GM12872 (cell line): Measurements from ENCODE around the gene UNC79.

Source experiments
- CTCF ChIP-seq: IDR thresholded peaks from 3 replicates; pipeline ENCODE4 v1.5.1; 2011; ENCODE audit warnings: low read depth, mild to moderate bottlenecking, low read length, moderate library complexity; ENCODE audit not compliant: insufficient read depth

The UNC79 gene

GRCh38 chr14:93741556-93742230 is 311.0 kb downstream of the UNC79 start:
- TF ChIP-seq CTCF, result no peak

DNA sequence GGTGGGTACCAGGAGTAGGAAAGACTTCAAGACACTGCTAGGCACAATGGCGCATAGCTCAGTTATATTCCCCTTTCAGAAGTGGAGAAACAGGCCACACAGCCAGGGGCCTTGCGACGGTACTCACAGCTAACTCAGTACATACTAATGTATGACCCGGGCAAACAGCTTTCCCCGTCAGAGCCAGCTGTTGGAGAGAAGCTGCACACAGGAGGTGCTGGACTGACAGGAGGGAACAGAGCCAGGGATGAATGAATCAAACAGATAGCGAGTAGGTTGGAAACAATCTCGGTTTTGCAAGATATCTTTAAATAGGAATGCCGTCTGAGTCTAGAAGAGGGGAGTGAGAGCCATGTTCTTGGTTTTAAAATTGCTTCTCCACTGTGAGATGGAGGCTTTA is 312.0 kb downstream of the UNC79 start:
- TF ChIP-seq CTCF, result no peak

DNA sequence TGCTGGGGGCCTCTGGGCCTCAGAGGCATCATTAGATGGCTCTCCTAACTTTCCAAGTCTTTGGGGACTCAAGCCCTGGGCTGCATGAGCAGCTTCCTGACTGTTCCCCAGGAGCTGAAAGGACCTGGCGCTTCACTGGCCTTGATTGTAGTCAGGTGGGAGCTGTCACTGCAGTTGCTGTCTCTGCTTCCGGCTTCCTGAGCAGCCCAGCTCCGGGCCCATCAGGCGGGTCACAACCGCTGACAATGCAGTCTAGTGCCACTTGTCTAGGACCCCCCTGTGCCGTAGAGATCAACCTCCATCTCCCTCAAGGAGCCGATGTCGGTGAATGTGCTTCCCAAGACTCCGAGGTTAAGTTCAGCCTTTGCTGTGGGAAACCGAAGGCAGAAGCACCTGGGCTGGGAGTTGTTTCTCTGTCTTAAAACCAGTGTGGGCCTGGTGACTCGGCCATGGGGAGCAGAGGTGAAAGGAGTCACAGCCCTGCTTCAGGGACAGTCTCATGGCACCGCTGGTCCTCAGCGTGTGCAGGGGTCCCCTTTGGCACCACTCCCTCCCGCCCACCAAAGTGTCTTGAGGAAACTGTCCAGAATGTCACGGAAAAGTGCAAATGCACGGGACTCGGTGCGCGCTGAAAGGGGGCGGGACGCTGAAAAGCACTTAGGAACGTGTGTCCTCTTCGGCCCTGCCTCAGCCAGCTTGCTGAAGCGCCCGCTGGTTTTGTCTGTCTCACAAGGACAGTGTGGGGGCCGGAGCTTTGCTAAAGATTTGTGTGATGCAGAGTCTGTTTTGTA is 312.7 kb downstream of the UNC79 start:
- no peak for TF ChIP-seq CTCF

- no peak for TF ChIP-seq CTCF
Measured at GRCh38 chr14:93744176-93744575, 313.4 kb downstream of the UNC79 start.

GRCh38 chr14:93744876-93745275 is 314.1 kb downstream of the UNC79 start:
- no peak for TF ChIP-seq CTCF

- TF ChIP-seq CTCF, result no peak
Measured at GRCh38 chr14:93745603-93746273, 315.0 kb downstream of the UNC79 start.

DNA sequence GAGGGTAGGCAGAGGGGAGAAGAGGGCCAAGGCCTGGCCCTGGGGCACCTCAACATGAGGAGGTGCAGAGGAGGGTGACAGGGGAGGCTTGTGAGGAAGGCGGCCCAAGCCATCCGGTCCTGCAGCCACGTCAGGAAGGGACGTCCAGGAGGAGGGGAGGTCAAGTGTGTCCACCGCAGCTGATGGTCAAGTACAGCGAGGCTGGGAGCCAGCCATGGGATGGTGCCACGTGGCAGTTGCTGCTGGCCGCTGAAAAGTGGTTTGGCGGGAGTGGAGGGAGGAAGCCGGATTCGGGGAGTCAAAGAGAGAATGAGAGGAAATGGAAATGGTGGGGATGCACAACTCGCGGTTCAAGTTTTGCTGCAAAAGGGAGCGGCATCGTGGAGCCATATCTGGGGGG is 316.4 kb downstream of the UNC79 start:
- no peak for TF ChIP-seq CTCF
